HG03045 (cell line): ENCODE measurements around the gene ADCY2.

ENCODE experiments used
- ATAC-seq: cut with Tn5 transposase; IDR thresholded peaks from one replicate; pipeline ENCODE4 v1.9.1; 2021; ENCODE audit warnings: mild to moderate bottlenecking, moderate library complexity; ENCODE audit not compliant: unreplicated experiment

The ADCY2 gene

DNA sequence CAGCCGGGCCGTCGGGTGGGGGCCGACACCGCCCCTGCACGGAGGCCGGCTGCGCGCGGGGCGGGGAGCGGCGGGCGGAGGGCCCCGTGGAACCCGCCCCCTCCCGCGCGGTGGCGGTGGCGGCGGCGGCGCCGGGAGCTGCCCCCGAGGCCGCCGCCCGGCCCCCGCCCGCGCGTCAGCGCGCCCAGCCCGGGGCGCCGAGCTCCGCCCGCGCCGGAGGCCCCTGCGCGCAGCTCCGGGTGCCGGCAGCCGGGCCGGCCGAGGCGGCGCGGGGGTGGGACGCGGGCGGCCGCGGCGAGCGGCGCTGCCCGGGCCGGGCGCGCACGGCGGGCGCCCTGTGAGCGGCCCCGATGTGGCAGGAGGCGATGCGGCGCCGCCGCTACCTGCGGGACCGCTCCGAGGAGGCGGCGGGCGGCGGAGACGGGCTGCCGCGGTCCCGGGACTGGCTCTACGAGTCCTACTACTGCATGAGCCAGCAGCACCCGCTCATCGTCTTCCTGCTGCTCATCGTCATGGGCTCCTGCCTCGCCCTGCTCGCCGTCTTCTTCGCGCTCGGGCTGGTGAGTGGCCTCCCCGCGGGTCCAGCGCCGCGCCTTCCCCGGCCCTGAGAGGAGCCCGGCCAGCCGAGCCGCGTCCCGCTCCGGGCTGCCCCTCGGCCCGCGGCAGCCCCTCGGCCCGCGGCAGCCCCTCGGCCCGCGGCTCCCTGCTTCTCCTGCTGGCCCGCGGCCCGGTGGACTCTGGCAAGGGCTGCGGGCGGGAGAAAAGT is at the start of gene ADCY2:
TSS of gene ADCY2 (plus strand) at position 192 of the 766 bp plus-strand sequence. CDS start at position 351, 159 bp downstream.
- ATAC-seq, result no peak

DNA sequence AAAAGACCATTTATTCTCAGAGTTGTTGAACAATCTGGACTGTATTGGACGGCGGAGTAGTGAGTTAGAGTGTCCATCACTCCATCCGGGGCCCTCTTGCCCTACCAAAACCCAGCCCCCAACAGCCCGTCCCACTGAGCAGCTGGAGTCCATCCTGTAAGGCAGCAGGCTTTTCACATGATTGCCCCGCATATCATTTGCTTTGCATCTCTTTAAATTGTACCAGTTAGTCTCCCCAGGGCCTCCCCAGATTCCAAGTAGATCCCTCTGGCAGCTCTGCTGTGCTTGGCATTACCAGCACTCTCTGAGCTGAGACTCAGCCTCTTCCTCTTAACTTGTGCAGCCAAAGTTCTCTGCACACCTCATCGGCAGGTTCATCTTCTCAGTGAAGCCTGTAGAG is 48.6 kb upstream of the ADCY2 start:
- ATAC-seq, result no peak

GRCh38 chr5:7348168-7348854 is 47.6 kb upstream of the ADCY2 start:
- ATAC-seq, result no peak

DNA sequence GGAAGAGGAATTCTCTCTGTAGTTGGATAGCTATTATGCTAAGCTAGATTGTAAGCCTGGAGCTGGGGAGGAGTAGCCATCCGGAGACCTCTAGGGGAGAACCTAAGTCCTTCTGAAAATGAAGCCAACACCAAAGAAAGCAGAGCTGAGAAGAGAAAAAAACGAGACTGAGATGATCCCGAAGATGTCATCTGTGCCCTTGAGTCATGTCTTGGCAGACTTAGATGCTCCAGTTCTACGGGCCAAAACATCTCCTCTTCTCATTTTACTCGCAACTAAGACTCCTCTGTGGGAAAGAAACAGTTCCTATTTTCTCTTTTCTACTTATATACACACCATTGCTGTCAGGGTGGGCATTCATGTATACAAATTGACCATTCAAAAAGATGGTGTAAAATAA is 34.3 kb upstream of the ADCY2 start:
- ATAC-seq, result no peak

DNA sequence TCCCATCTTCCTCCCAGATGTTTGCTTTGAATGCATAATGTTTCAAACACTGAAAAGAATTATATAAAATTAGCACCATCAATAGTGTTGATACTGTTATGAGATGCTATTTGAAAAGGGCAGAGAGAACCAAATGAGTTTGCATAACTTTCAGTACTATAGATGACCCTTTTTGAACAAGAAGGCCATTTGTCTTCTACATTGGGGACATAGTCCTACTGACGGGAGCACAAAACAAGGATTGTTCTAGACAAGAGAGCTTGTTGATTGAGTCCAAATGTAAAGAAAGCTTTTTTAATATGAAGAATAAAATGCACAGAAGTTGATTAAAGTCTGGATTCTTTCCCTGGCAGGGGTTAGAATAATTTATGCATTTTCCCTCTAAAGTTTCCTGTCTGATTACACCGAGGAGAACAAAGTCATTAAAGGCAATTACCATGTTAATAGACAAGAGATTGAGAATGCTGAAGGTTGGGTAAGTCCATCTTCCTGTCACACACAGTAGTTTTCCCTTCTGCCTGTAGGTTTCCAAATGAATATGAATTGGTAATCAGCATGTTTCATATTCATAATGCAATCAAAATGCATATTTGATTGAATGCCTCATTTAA is 32.8 kb upstream of the ADCY2 start:
- no peak for ATAC-seq

GRCh38 chr5:7364226-7364875 is 31.6 kb upstream of the ADCY2 start:
- no peak for ATAC-seq

DNA sequence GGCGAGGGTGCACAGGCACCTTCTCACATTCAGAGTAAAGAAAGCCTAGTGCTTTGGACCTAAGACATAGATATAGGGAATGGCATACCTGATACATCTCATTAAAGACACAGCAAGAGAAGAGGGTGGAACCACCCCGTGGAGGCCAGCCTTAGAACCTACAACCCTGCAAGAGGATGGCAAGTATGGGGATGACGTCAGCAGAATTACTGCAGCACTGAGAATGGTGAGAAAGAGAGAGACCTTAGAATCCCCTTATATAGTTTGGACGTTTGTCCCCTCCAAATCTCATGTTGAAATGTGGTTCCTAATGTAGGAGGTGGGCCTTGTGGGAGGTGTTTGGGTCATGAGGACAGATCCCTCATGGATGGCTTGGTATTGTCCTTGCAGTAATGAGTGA is 28.2 kb upstream of the ADCY2 start:
- ATAC-seq, result no peak

GRCh38 chr5:7372399-7372798 is 23.5 kb upstream of the ADCY2 start:
- no peak for ATAC-seq

DNA sequence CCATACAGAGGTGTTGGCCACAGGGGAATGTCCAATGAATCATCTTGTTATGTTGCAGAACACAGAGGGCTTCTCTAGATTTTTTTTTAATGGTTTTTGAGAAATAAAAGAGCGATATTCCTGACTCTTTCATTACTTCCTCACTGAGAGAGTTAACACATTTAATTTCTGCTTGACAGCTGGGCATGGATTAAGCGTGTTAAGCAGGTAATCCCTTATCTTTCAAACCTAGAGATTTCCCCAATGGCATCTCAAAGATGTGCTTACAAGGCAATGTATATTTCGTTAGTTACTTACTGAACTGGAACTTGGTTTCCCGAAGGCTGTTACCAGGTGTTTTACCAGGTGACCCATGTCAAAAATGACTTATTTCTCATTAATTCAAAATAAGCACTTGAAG is 21.8 kb upstream of the ADCY2 start:
- ATAC-seq, result no peak

DNA sequence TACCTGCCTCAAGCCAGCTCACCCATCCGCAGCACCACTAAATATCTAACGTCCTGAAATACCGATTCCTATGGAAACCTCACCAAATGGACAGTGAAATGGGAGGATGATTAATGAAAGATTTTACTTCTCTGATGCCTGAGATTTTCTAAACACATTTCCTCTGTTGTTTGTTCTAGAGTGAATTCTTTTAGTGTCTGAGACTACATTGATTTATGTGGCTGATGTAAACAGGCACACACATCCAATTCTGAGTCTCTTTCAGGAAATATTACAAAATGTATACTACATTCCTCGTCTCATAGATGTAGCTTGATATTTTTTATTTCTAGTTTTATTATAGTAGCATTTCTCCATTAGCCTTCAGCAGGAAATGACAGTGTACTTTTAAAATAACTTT is 20.5 kb upstream of the ADCY2 start:
- ATAC-seq, result no peak

DNA sequence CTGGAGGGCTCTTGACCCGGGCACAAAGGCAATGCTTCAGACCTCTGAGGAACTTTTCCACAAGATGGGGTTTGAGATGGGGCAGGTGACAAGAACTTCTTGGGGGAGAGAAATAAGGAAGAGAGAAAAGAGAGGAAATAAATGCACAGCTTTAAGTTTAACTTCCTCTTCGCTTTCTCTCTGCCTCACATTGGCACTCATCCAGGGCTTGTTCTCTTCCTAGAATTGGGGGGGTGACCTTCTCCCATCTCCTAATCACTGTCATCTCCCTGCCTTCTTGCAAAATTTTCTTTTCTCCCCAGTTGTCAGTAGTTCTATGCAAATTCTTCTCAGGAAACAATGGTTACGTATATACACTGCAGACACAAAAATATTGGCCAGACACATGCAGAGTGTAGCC is 19.1 kb upstream of the ADCY2 start:
- no peak for ATAC-seq

- ATAC-seq, result no peak
These were observed 18.2 kb upstream of the ADCY2 start for GRCh38 chr5:7377761-7378160.

DNA sequence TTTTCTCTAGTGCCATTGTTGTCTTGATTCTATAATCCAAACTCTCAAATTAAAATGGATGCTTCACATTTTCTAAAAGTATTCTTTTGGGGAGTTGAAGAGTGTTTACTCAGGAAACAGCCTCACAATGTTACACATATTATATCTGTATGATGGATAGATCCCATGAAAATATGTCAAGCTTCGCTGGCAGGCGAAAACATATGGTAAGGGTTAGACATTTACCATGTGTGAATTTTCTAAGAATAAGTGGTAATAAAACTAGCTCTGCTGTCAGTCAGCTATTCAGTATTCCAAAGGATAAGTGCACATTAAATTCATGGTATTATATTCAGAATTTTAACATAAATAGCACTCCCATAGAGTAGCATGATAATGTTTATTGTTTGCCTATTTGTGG is 13.3 kb upstream of the ADCY2 start:
- no peak for ATAC-seq

DNA sequence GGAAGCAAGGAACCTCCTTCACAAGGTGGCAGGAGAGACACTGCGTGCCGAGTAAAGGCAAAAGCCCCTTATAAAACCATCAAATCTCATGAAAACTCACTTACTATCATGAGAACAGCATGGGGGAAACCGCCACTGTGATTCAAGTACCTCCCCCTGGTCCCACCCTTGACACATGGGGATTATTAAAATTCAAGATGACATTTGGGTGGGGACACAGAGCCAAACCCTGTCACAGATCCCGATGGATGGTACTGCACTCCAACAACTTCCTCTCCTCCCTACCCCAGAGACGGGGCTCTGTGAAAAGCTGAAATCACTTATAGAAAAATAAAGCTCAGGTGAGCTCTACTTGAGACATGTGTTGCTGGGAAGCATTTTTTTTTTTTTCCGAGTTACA is 10.3 kb upstream of the ADCY2 start:
- no peak for ATAC-seq

- no peak for ATAC-seq
These were observed 7.4 kb upstream of the ADCY2 start for GRCh38 chr5:7388553-7388952.

DNA sequence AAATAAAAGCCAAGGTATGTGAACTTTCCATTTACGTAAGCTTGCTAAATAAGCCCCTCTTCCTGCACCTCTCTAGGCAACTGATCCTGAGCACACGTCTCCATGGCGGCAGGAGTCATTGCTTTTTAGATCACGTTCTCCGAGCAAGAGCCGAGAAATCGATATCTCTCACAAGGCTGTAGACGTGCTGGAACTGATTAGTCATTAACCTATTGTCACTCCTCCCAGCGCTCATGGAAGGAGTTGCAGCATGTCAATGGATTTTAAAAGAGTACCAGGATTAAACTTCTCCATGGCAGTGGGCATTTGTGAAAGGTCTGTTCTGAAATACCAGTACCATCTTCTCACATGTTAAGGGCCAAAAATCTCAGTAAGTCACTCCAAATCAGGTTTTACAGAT is 4.7 kb upstream of the ADCY2 start:
- no peak for ATAC-seq

DNA sequence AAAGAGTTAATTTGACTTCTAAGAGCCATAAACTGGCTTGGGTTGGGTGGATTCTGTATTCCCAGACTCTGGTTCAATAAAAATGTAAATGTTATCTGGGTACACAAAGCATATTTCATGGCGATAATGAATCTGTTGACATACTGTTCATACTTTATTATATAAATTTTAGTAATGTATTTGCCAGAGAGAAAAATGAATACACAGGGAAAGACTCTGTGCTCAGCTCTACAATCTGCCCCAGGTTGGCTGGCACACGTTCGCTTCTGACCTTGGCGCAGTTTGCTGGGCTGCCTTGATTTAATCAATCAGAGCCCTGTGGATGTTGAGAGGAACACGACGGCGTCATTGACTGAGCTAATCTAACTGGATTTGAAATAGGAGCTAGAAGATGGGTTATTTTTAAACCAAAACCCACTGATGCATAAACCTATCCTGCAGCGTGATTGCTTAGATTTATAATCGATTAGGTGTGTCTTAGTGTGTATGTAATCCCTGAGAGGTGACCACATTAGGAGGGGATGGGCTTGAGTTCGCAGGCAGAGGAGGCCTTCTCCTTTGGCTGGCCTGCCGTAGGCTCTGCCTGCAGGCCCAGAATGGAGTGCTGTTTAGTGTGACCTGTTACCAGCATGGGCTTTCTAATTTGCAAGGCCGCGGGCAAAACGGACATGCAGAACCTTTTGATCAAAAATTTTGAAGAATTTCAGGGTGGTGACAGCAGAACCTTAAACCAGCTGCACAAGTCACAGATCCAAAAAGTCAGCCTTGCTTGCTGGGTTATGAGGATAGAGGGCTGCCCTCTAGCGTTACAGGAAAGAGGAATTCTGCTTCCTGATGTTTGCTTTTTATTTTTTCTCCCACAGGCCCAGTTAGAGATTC is 3.9 kb upstream of the ADCY2 start:
- ATAC-seq, result no peak

GRCh38 chr5:7392693-7393024 is 3.3 kb upstream of the ADCY2 start:
- no peak for ATAC-seq

- no peak for ATAC-seq
These were observed 1.8 kb upstream of the ADCY2 start for GRCh38 chr5:7393921-7394799.

GRCh38 chr5:7394889-7395431 is 978 bp upstream of the ADCY2 start:
- ATAC-seq, result no peak
